ENCODE measurements around the gene BTAF1. TPM values are rescaled to one million over a fixed set of nuclear protein-coding genes. Genes with fewer than 3 reads are reported as not detected.

BTAF1 gene
- total and polyA plus RNA-seq, 2 experiments from 2014 or later, result 30.4 to 55.7 TPM

GRCh38 chr10:92005978-92006377 lies 82.4 kb downstream of the BTAF1 start:
- ATAC-seq (no peak), DNase-seq (ENCODE audit: low spot score) (no peak)
- Histone ChIP-seq H3K9me2 (ENCODE audit: insufficient read depth) (no peaks in the 10 kb centered on the region), H4K20me1 (replicated peaks; ENCODE audit: insufficient read depth) (no peaks in the 10 kb centered on the region; the same call in 1 of the 2 replicates), H3K27ac (ENCODE audit: low read depth) (no peak overlapping the region), H3K79me2 (replicated peaks; ENCODE audit: insufficient read depth) (no peaks in the 10 kb centered on the region), H3K4me1 (ENCODE audit: insufficient read depth) (no peaks in the 10 kb centered on the region), H3F3A (replicated peaks; ENCODE audit: low read depth) (no peaks in the 10 kb centered on the region), H3K36me3 (ENCODE audit: insufficient read depth) (peaks cover 15% of the 10 kb centered on the region), H2AFZ (no peak overlapping the region), H3K4me2 (no peak overlapping the region), H3K27me3 (ENCODE audit: insufficient read depth) (no peaks in the 10 kb centered on the region), H3K4me3 (no peak overlapping the region)
- TF ChIP-seq STAT1 (IDR thresholded peaks at IDR 0.05; ENCODE audit: unreplicated experiment) (no peak), CTCF (conservative IDR thresholded peaks at IDR 0.05; ENCODE audit: low read depth in 2 of 2) (no peak), EZH2 (IDR thresholded peaks at IDR 0.05; ENCODE audit: low read depth, unreplicated experiment) (no peak), ZNF331 (CRISPR knock-in tag; IDR thresholded peaks at IDR 0.05; ENCODE audit: low read depth) (no peak), ZNF462 (CRISPR knock-in tag; IDR thresholded peaks at IDR 0.05) (no peak), NANOG (IDR thresholded peaks at IDR 0.05; ENCODE audit: borderline replicate concordance) (no peak), CREB1 (CRISPR knock-in tag; IDR thresholded peaks at IDR 0.05; ENCODE audit: low read depth) (no peak), POLR2AphosphoS5 (IDR thresholded peaks at IDR 0.05; ENCODE audit: low read depth) (no peak), JUNB (IDR thresholded peaks at IDR 0.05; ENCODE audit: unreplicated experiment) (no peak), ZNF114 (CRISPR knock-in tag; IDR thresholded peaks at IDR 0.05) (no peak), ETS1 (IDR thresholded peaks at IDR 0.05) (no peak), EZH2phosphoT487 (IDR thresholded peaks at IDR 0.05; ENCODE audit: unreplicated experiment) (no peak), REST (IDR thresholded peaks at IDR 0.05; ENCODE audit: unreplicated experiment) (no peak)
- Mint-ChIP-seq H3K36me3 (ENCODE audit: low read depth) (peaks cover 50% of the 10 kb centered on the region), H3K27ac (no peak overlapping the region), H3K4me3 (no peak overlapping the region), H3K4me1 (no peaks in the 10 kb centered on the region), H3K27me3 (ENCODE audit: insufficient read depth, low read depth, poor library complexity) (no peaks in the 10 kb centered on the region), H3K9me3 (no peaks in the 10 kb centered on the region; the same call in 2 of the 3 replicates)

Data from GM23338 (cell line).